Renal cortical epithelial cell (primary cell): ENCODE data around the gene PEMT. TPM values are rescaled to one million over a fixed set of nuclear protein-coding genes. Genes with fewer than 3 reads are reported as not detected.
"Not testable (repeated sequence)": the region's sequence is repeated elsewhere in the genome, so short reads cannot be mapped to it uniquely, and the experiment has no call there.

Experiments used
- DNase-seq: peaks from one replicate; pipeline ENCODE4 v3.0.0-alpha.2; 2011; ENCODE audit warnings: low read depth
- total RNA-seq: library from RNA; depleted of rRNA; stranded (reverse); fragments of >200 nt; gene quantifications from 2 replicates; pipeline ENCODE4 v1.2.3, GENCODE V29; 2014

The PEMT gene
- total RNA-seq, 1 donor from 2014 or later = 36.0 TPM

GRCh38 chr17:17487998-17488397, 103.5 kb downstream of the PEMT start:
- no peak for DNase-seq

GRCh38 chr17:17486416-17486815, 105.1 kb downstream of the PEMT start:
- not testable (repeated sequence) for DNase-seq

- no peak for DNase-seq
Measured at GRCh38 chr17:17485420-17485819, 106.1 kb downstream of the PEMT start.

- no peak for DNase-seq
Measured at GRCh38 chr17:17484451-17484899, 107.0 kb downstream of the PEMT start.

- DNase-seq = no peak
Measured at GRCh38 chr17:17481860-17482259, 109.6 kb downstream of the PEMT start.

- no peak for DNase-seq
Measured at GRCh38 chr17:17480593-17481148, 110.8 kb downstream of the PEMT start.

GRCh38 chr17:17479209-17479608, 112.3 kb downstream of the PEMT start:
- no peak for DNase-seq

- peak; percentile 62 for DNase-seq
Measured at GRCh38 chr17:17476865-17477467, 114.5 kb downstream of the PEMT start, which contains the start of gene MED9. Gene MED9, plus strand, starts transcription at chr17:17477000. Its CDS starts 42 bp downstream, at chr17:17477042.

GRCh38 chr17:17474341-17474740, 117.2 kb downstream of the PEMT start:
- DNase-seq = no peak

- no peak for DNase-seq
Measured at GRCh38 chr17:17472333-17472920, 119.1 kb downstream of the PEMT start.

- no peak for DNase-seq
Measured at GRCh38 chr17:17469996-17470395, 121.5 kb downstream of the PEMT start.

GRCh38 chr17:17469358-17469757, 122.2 kb downstream of the PEMT start:
- DNase-seq = no peak

GRCh38 chr17:17468217-17469010, 123.1 kb downstream of the PEMT start:
- no peak for DNase-seq

- no peak for DNase-seq
Measured at GRCh38 chr17:17467720-17468119, 123.8 kb downstream of the PEMT start.

GRCh38 chr17:17467016-17467415, 124.5 kb downstream of the PEMT start:
- no peak for DNase-seq

GRCh38 chr17:17466511-17466910, 125.0 kb downstream of the PEMT start:
- no peak for DNase-seq

- DNase-seq = not testable (repeated sequence)
Measured at GRCh38 chr17:17465878-17466277, 125.6 kb downstream of the PEMT start.

- no peak for DNase-seq
Measured at GRCh38 chr17:17463821-17464220, 127.7 kb downstream of the PEMT start.

- no peak for DNase-seq
Measured at GRCh38 chr17:17462048-17462824, 129.3 kb downstream of the PEMT start.

GRCh38 chr17:17460038-17460437, 131.5 kb downstream of the PEMT start:
- DNase-seq = no peak

GRCh38 chr17:17457680-17458079, 133.8 kb downstream of the PEMT start:
- DNase-seq = no peak

- DNase-seq = no peak
Measured at GRCh38 chr17:17456251-17456650, 135.3 kb downstream of the PEMT start.
